Cerebellar nuclear complex (tissue), 1 donor: ENCODE measurements around the gene ATF7IP2.
A peak's percentile ranks its signal among the peaks of the same experiment; 100 is the strongest.
"Not testable (repeated sequence)": the region's sequence is repeated elsewhere in the genome, so short reads cannot be mapped to it uniquely, and the experiment has no call there.

Source experiments
- DNase-seq, 2 experiments: peaks; one replicate each; lab custom pipeline; 2025; lab: John Stamatoyannopoulos, UW

The ATF7IP2 gene

DNA sequence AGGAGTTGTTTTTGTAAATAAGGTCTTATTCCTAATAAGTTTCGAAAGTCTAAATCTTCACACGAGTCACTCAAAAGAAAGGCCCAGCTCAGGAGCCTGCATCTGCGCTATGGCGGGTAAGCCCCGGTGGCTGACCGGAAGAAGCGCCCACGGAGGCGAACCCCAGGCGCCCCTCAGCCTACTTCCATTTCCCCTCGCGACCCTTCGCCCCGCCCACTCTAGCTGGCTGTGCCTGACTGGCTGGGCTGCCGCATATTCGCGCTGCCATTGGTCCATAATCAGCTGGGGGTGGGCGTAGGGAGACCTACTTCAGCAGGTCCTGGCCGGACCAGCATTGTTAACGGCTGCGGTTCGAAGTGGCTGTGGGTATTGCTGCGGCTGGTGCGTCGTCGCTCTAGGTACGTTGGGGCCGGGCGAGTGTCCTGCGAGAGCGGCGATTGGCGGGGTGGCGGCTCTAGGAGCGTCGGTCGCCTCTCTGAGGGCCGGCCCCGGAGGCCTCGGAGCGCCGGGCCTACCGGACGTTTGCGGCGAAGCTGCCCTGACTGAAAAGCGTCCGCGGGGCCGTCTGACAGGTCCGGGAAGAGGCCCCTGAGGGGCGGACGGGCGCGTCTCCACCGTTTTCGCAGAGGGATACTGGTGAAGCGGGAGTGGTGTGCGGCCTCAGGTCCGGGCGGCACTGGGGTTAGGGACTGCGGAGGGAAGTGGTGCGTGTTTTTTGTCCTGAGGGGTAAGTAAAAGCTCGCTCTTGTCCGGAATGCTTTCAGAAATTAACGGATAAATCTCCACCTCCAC is at the start of gene ATF7IP2:
ATF7IP2 (plus strand) TSS at position 337 of the 792 bp plus-strand sequence. CDS start 44,560 bp downstream, outside the sequence.
- peak in 1 of 2 experiments; percentile 16 for DNase-seq

DNA sequence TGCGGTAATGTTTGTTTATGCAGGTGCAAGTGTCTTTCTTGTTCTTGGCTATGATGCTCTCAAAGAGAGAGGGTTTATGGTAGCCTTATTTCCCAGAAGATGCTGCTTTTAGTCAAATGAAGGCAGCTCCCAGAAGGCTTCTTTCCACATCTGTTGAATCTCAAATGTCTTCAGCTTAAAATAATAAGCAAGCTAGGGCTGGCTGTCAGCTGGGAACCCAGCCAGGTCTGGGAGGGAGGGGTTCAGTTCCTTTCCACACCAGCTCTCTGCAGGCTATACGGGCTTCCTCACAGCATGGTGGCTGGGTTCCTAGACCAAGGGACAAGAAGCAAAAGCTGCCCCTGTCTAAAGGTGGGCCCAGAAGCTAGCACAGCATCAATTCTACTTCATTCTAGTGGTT is 47.4 kb upstream of the ATF7IP2 start:
- no peak for DNase-seq

GRCh38 chr16:10339777-10340732 is 45.8 kb upstream of the ATF7IP2 start:
- no peak for DNase-seq

DNA sequence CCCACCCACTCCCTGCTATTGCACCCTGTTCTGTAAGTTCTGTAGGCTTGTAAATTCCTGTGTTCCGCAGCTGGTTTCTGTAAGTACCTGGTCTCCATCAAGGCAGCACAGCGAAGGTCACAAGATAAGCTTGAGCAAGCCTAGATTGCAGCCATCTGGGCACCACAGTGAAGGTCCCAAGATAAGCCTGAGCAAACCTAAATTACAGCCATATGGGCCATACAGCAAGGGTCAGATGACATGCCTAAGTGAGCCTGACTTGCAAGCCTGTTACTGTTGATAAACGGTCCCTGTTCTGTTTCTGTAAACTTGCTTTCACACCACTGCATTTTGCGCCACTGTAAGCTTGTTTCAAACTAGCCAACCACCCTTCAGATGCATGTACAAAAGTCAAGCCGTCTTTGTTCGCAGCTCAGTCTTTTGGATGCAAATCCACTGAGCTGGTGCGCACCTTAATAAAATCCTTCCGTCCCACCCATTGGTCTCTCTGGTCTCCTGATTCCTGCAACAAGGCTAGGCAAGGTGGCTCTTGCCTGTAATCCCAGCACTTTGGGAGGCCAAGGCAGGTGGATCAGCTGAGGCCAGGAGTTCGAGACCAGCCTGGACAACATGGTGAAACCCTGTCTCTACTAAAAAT is 42.6 kb upstream of the ATF7IP2 start:
- no peak for DNase-seq

- not testable (repeated sequence) for DNase-seq
Observed at GRCh38 chr16:10344699-10345098, 41.2 kb upstream of the ATF7IP2 start.

DNA sequence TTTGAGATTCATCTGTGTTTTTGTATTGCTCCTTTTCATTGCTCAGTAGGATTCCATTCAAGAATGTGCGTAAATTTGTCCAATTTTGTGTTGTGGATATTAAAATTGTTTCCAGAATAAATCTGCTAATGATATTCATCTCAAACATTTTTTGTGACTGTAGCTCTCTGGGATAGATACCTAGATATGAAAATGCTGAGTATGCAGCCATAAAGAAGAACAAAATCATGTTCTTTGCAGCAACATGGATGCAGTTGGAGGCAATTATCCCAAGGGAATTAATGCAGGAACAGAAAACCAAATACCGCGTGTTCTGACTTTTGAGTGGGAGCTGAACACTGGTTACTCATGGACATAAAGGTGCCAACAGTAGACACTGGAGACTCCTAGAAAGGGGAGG is 40.2 kb upstream of the ATF7IP2 start:
- DNase-seq: no peak

- DNase-seq: no peak
Observed at GRCh38 chr16:10349851-10350250, 36.0 kb upstream of the ATF7IP2 start.

DNA sequence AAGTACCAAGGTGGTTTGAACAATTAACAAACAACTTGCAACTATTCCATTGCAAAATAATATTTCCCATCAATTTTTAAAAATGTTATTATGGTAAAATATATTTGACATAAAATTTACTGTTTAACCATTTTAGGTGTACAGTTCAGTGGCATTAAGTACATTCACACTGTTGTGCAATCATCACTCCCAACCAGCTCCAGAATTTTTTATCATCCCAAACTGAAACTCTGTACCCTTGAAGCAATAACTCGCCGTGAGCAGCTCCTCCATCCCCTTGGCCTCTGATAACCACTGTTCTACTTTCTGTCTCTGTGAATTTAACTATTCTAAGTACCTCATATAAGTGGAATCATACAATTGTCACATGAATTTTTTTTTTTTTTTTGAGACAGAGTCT is 33.6 kb upstream of the ATF7IP2 start:
- no peak for DNase-seq

GRCh38 chr16:10355589-10355988 is 30.3 kb upstream of the ATF7IP2 start:
- no peak for DNase-seq

- no peak for DNase-seq
Observed at GRCh38 chr16:10356870-10357842, 28.7 kb upstream of the ATF7IP2 start.

DNA sequence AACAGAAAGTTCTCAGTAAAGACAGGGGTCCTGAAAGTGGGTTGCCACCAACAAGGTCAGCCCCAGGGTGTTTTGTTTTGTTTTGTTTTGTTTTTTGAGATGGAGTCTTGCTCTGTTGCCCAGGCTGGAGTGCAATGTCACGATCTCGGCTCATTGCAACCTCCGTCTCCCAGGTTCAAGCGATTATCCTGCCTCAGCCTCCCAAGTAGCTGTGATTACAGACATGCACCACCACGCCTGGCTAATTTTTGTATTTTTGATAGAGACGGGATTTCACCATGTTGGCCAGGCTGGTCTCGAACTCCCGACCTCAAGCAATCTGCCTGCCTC is 24.1 kb upstream of the ATF7IP2 start:
- not testable (repeated sequence) for DNase-seq

GRCh38 chr16:10362077-10362863 is 23.6 kb upstream of the ATF7IP2 start:
- DNase-seq: no peak

DNA sequence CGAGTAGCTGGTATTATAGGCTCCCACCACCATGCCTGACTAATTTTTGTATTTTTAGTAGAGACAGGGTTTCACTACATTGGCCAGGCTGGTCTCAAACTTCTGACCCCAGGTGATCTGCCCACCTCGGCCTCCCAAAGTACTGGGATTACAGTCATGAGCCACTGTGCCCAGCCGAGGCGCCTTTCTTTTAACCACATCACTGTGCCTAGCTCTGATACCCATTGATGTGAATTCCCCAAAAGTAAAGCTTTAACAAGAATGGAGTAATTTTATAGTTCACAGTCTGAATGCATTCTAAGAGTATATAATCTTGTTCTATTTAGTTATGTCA is 23.0 kb upstream of the ATF7IP2 start:
- not testable (repeated sequence) for DNase-seq

DNA sequence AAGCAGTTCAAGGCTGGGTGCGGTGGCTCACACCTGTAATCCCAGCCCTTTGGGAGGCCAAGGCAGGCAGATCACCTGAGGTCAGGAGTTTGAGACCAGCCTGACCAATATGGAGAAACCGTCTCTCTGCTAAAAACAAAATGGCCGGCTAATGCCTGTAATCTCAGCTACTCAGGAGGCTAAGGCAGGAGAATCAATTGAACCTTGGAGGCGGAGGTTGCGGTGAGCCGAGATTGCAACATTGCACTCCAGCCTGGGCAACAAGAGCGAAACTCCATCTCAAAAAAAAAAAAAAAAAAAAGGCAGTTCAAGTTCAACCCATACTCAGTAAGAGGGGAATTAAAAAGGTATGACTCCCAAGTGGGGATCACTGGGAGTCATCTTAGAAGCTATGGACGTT is 19.2 kb upstream of the ATF7IP2 start:
- not testable (repeated sequence) for DNase-seq

DNA sequence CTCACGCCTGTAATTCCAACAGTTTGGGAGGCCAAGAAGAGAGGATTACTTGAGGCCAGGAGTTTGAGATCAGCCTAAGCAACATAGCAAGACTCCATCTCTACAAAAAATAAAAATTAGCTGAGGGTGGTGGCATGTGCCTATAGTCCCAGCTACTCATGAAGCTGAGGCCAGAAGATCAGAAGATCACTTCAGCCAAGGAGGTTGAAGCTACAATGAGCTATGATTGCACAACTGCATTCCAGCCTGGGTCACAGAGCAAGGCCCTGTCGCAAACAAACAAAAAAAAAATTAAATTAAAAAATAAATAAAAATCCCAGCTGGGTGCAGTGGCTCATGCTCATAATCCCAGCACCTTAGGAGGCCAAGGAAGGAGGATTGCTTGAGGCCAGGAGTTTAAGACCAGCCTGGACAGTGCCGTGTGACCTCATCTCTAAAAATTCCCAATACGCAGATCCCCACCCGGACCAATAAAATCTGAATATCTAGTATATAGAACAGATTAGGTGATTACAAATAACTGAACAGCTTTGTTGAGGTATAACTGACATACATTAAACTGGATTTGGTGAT is 18.2 kb upstream of the ATF7IP2 start:
- no peak for DNase-seq

DNA sequence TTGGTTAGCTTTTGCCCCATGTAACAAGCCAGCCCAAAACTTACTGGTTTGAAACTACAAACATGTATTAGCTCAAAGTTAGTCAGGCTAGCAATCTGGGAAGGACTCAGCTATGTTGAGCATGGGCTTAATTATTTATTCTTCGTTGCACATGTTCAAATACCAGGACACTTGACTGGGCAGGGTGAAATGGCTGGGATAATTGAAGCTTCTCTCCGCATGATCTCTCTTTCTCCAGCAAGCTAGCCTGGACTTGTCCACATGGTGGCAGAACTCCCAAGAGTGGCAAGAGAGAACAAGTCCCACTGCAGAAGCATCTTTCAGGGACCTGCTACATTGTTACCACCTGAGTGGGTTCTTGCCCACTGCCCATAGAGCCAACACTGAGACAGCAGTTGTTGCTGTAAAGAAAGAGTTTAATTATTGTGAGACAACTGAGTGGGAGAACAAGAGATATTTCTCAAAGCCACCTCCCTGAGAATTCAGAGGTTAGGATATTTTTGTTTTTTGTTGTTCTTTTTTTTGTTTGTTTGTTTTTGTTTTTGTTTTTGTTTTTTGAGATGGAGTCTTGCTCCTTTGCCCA is 16.8 kb upstream of the ATF7IP2 start:
- no peak for DNase-seq

DNA sequence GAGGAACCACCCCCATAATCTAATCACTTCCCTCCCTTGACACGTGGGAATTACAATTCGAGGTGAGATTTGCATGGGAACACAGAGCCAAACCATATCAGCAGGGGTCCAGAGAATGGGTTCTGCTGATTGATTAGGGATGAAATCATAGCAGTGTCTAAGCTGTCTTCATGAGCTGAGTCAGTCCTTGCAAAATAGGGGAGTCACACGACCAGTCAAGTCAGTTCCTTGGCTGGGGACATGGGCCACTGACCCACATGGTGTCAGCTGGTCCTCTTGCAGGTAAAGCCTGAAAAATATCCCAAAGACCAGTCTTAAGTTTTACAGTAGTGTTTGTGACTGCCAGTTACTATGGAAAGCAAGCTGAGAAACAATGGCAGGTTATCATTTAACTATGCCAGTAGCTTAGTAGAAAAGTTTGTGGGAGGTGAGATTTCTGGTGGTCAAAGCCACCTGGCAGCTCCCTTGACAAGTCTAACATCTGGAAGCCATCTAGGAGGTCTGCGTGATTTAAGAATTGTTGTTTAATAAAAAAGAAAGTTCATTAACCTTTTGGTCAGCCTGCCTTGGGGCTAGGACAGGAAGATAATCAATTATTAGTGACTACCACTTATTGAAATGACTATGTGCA is 15.7 kb upstream of the ATF7IP2 start:
- no peak for DNase-seq

DNA sequence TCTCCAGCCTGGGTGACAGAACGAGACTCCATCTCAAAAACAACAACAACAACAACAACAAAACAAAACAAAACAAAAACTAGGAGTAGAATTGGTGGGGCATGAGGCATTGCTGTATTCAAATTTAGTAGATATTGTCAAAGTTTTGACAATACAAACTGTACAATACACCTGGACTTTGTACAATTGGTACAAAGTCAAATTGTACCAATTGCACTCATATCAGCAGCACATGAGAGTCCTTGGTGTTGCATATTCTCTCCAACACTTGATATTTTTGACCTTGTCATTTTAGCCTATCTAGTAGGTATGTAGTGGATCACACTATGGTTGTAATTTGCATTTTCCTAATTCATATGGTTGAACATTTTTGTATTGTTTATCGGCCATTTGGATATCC is 14.3 kb upstream of the ATF7IP2 start:
- no peak for DNase-seq

DNA sequence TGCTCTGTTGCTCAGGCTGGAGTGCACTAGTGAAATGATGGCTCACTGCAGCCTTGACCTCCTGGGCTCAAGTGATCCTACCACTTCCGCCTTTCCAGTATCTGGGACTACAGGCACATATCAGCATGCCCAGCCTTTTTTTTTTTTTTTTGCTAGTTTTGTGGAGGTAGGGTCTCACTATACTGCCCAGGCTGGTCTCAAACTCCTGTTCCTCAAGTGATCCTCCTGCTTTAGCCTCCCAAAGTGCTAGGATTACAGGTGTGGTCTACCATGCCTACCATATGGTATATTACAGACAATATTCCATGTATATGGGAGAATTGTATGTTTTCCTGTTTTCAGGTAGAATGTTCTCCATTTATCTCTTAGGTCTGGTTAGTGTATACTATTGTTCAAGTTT is 12.3 kb upstream of the ATF7IP2 start:
- no peak for DNase-seq
